Ramos (cell line): Measurements from ENCODE around the gene CYREN.

Source experiments
- in situ Hi-C: fragments of 300-500 bp; cut with MboI; formaldehyde crosslinking; loops from one replicate; pipeline ENCODE4 v1.14.3; 2022; ENCODE audit warnings: low sequenced_read_pairs; ENCODE audit not compliant: unreplicated experiment

The CYREN gene

GRCh38 chr7:135162382-135163001 lies 8.0 kb downstream of the CYREN start:
- in situ Hi-C loops = loop anchor here (25.0 kb wide), 2 partner anchors 1125 to 1200 kb away; no protein-coding TSS in a partner anchor

GRCh38 chr7:135161669-135162068 lies 8.8 kb downstream of the CYREN start:
- in situ Hi-C loops = loop anchor here (25.0 kb wide), 2 partner anchors 1124 to 1201 kb away; no protein-coding TSS in a partner anchor

GRCh38 chr7:135160858-135161653 lies 9.5 kb downstream of the CYREN start:
- in situ Hi-C loops = loop anchor here (25.0 kb wide), 2 partner anchors 1124 to 1201 kb away; no protein-coding TSS in a partner anchor

GRCh38 chr7:135160098-135160857 lies 10.2 kb downstream of the CYREN start:
- in situ Hi-C loops = loop anchor here (25.0 kb wide), 2 partner anchors 1123 to 1202 kb away; no protein-coding TSS in a partner anchor

GRCh38 chr7:135159359-135160085 lies 11.0 kb downstream of the CYREN start:
- in situ Hi-C loops = loop anchor here (25.0 kb wide), 2 partner anchors 1122 to 1203 kb away; no protein-coding TSS in a partner anchor

- in situ Hi-C loops = loop anchor here (25.0 kb wide), 2 partner anchors 1122 to 1203 kb away; no protein-coding TSS in a partner anchor
These were observed 11.6 kb downstream of the CYREN start for GRCh38 chr7:135158874-135159273.

- in situ Hi-C loops = loop anchor here (25.0 kb wide), 2 partner anchors 1121 to 1204 kb away; no protein-coding TSS in a partner anchor
These were observed 12.3 kb downstream of the CYREN start for GRCh38 chr7:135158141-135158655.

GRCh38 chr7:135156290-135156689 lies 14.2 kb downstream of the CYREN start:
- in situ Hi-C loops = loop anchor here (25.0 kb wide), 2 partner anchors 1119 to 1206 kb away; no protein-coding TSS in a partner anchor

GRCh38 chr7:135154734-135155133 lies 15.8 kb downstream of the CYREN start:
- in situ Hi-C loops = loop anchor here (25.0 kb wide), 2 partner anchors 1117 to 1208 kb away; no protein-coding TSS in a partner anchor

- in situ Hi-C loops = loop anchor here (25.0 kb wide), 2 partner anchors 1115 to 1210 kb away; no protein-coding TSS in a partner anchor
These were observed 18.1 kb downstream of the CYREN start for GRCh38 chr7:135152442-135152841.

- in situ Hi-C loops = loop anchor here (25.0 kb wide), 2 partner anchors 1114 to 1211 kb away; no protein-coding TSS in a partner anchor
These were observed 19.0 kb downstream of the CYREN start for GRCh38 chr7:135151533-135151932.

GRCh38 chr7:135151132-135151531 lies 19.4 kb downstream of the CYREN start:
- in situ Hi-C loops = loop anchor here (25.0 kb wide), 2 partner anchors 1114 to 1211 kb away; no protein-coding TSS in a partner anchor

GRCh38 chr7:135150072-135150782 lies 20.3 kb downstream of the CYREN start:
- in situ Hi-C loops = loop anchor here (25.0 kb wide), 2 partner anchors 1113 to 1212 kb away; no protein-coding TSS in a partner anchor

GRCh38 chr7:135147899-135148721 lies 22.4 kb downstream of the CYREN start, which contains the start of gene TMEM140:
Gene TMEM140 (plus strand): TSS chr7:135148072. CDS start chr7:135164442, 16,370 bp downstream.
- in situ Hi-C loops = no loop called here

- in situ Hi-C loops = no loop called here
These were observed 23.1 kb downstream of the CYREN start for GRCh38 chr7:135147341-135147898.

- in situ Hi-C loops = no loop called here
These were observed 26.4 kb downstream of the CYREN start for GRCh38 chr7:135143885-135144668.
